Stimulated activated effector memory CD8-positive, alpha-beta T cell treated with anti-CD3 and anti-CD28 coated beads, Interleukin-12 subunit alpha, Interleukin-12 subunit beta, amount 100 ng/mL, for 72 hours (primary cell): Measurements from ENCODE around the gene FOXF1.

Experiments
- ATAC-seq: fragments of 150-1000 bp; cut with Tn5 transposase; 2 replicates; pipeline ENCODE4 v1.10.0; 2021
- DNase-seq, 2 donors: peaks; one replicate each; pipeline ENCODE4 v3.0.0; 2021 to 2022; ENCODE audit warnings: low spot score in 2 of 2
- H3K27ac Mint-ChIP-seq: one replicate; pipeline ENCODE4 v1.8.0; 2022; ENCODE audit warnings: mild to moderate bottlenecking, mixed read lengths
- H3K36me3 Mint-ChIP-seq: one replicate; pipeline ENCODE4 v1.8.0; 2022; ENCODE audit warnings: mild to moderate bottlenecking, mixed read lengths
- H3K4me1 Mint-ChIP-seq: one replicate; pipeline ENCODE4 v1.8.0; 2022; ENCODE audit warnings: mixed read lengths
- H3K4me3 Mint-ChIP-seq: one replicate; pipeline ENCODE4 v1.8.0; 2022; ENCODE audit warnings: mild to moderate bottlenecking, mixed read lengths
- H3K9me3 Mint-ChIP-seq: one replicate; pipeline ENCODE4 v1.8.0; 2022; ENCODE audit warnings: mixed read lengths

Gene FOXF1

DNA sequence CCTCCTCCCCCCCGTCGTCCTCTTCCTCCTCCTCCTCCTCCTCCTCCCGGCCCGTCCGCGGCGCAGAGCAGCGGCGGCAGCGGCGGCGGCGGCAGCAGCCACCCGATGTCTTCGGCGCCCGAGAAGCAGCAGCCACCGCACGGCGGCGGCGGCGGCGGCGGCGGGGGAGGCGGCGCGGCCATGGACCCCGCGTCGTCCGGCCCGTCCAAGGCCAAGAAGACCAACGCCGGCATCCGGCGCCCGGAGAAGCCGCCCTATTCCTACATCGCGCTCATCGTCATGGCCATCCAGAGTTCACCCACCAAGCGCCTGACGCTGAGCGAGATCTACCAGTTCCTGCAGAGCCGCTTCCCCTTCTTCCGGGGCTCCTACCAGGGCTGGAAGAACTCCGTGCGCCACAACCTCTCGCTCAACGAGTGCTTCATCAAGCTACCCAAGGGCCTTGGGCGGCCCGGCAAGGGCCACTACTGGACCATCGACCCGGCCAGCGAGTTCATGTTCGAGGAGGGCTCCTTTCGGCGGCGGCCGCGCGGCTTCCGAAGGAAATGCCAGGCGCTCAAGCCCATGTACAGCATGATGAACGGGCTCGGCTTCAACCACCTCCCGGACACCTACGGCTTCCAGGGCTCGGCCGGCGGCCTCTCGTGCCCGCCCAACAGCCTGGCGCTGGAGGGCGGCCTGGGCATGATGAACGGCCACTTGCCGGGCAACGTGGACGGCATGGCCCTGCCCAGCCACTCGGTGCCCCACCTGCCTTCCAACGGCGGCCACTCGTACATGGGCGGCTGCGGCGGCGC is at the start of gene FOXF1:
TSS of gene FOXF1 (plus strand) at position 63 of the 797 bp plus-strand sequence. CDS start at position 106, 43 bp downstream.
- DNase-seq (no peak), ATAC-seq (peak; percentile 20)
- no peaks in the 10 kb centered on the region for H3K9me3 Mint-ChIP-seq
- H3K4me1 Mint-ChIP-seq, result peaks cover 26% of the 10 kb centered on the region
- H3K4me3 Mint-ChIP-seq, result peak within 1 kb of the TSS; percentile 68
- peaks cover 14% of the 10 kb centered on the region for H3K36me3 Mint-ChIP-seq
- H3K27ac Mint-ChIP-seq, result no peak within 1 kb of the TSS

DNA sequence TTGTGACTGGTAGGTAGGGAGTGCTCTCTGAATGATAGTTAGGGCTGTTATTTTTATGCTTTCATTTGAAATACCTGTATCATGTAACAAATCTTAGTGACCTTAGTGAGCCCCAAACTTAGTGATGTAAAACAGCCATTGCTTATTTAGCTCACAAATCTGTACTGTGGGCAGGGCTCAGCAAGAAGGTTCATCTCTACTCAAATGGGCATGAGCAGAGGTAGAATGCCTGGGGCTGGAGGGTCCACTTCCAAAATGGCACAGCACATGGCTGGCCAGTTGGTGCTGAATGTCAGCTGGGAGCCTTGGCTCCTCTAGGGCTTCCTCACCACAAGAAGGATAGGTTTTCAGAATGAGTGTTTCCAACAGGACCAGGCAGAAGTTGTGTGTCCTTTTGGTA is 49.3 kb upstream of the FOXF1 start:
- Mint-ChIP-seq H3K4me1 (no peaks in the 10 kb centered on the region), H3K27ac (no peak overlapping the region), H3K36me3 (no peaks in the 10 kb centered on the region), H3K4me3 (no peak overlapping the region), H3K9me3 (peaks cover 8% of the 10 kb centered on the region)
- no peak for DNase-seq
- no peak for ATAC-seq

DNA sequence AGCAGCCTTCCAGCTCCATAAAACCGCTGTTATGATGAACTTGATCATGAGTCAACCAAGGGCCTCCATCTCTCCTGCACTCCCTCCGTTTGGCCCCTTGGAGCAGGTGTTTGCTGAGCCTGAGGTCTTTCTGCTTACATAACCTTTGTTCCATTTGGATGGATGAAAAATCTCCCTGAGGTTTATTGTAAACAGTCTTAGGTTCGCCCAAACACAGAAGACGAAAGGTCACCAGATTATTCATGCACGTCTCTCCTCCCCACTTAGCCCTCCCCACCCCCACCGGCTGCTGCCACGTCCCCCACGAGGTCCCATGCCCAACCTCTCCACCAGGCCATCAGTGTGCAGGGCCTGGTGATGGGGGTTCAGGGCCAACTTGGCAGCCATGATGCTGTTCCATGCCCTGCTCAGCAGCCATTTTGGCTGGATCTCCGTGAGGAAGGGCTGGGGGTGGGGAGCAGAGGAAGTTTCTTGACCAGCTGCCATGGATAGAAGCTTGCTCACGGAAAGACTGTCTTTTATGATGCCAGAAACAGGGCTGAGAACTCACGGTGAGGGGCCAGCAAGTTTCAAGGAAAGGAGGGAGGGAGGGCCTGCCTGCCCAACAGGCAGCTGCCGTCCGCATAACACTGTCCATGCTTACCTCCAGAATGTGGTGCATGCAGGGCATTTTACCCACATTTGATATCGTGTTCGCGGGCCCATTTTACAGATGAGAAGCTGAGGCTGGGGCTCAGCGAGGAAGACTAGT is 47.8 kb upstream of the FOXF1 start:
- no peak overlapping the region for H3K4me3 Mint-ChIP-seq
- ATAC-seq (no peak), DNase-seq (no peak)
- no peaks in the 10 kb centered on the region for H3K36me3 Mint-ChIP-seq
- no peaks in the 10 kb centered on the region for H3K4me1 Mint-ChIP-seq
- peaks cover 8% of the 10 kb centered on the region for H3K9me3 Mint-ChIP-seq
- no peak overlapping the region for H3K27ac Mint-ChIP-seq

DNA sequence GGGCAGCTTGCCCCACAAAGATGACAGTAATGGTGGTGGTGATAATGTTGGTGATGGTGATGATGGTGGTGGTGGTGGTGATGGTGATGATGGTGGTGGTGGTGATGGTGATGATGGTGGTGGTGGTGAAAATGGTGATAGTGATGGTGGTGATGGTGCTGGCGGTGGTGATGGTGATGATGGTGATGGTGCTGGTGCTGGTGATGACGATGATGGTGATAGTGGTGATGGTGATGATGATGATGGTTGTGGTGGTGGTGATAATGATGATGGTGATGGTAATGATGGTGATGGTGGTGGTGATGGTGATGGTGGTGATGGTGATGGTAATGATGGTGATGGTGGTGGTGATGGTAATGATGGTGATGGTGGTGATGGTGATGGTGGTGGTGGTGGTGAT is 46.3 kb upstream of the FOXF1 start:
- ATAC-seq (no peak), DNase-seq (no peak)
- Mint-ChIP-seq H3K4me3 (no peak overlapping the region), H3K36me3 (no peaks in the 10 kb centered on the region), H3K27ac (no peak overlapping the region), H3K9me3 (peaks cover 8% of the 10 kb centered on the region), H3K4me1 (no peaks in the 10 kb centered on the region)

DNA sequence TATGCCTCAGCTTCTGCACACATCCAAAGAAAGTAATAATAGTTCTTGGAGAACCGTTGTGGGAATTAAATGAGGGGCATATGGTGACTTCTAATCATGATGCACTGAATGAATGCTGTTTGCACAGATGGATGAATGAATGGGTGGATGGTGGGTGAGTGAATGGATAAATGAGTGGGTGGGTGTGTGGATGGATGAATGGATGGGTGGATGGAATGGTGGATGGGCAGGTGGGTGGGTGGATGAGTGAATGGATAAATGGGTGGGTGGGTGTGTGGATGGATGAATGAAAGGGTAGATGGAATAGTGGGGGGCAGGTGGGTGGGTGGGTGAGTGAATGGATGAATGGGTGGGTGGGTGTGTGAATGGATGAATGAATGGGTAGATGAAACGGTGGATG is 44.9 kb upstream of the FOXF1 start:
- Mint-ChIP-seq H3K27ac (no peak overlapping the region), H3K36me3 (no peaks in the 10 kb centered on the region), H3K4me1 (no peaks in the 10 kb centered on the region), H3K4me3 (no peak overlapping the region), H3K9me3 (peaks cover 8% of the 10 kb centered on the region)
- DNase-seq (no peak), ATAC-seq (no peak)

DNA sequence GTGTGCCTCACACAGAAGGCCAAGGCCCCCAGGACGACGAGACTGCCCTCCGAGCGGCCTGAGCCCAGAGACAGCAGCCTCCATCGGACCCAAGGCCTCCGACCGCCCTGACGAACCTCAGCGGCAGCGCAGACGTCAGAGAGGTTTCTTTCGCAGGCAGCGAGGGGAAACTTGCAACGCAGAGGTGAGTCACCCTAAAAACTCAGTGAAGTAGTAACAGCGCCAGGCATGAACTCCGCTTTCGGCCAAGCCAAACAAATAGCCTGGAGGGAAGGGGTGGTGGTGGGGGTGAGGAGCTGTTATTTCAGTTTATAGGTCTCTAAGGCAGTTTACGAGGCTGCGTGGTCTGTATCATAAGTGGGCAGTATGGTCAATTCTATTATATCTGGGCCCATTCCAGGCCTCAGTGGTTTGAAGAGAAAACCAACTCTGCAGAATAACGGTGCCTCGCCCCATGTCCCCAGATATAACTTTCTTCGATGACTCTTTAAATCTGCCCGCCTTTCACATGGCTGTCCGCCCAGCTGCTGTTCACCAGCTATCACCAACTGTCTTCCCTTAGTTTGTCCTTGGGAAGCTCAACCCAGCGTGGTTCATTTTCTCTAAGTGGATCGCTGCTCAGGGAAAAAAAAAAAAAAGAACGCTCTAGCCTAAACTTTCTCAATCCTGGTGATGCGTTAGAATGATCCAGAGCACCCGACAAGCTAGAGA is 43.5 kb upstream of the FOXF1 start:
- no peak for DNase-seq
- H3K27ac Mint-ChIP-seq, result no peak overlapping the region
- H3K9me3 Mint-ChIP-seq, result peaks cover 8% of the 10 kb centered on the region
- no peak for ATAC-seq
- no peak overlapping the region for H3K4me3 Mint-ChIP-seq
- H3K36me3 Mint-ChIP-seq, result no peaks in the 10 kb centered on the region
- no peaks in the 10 kb centered on the region for H3K4me1 Mint-ChIP-seq

DNA sequence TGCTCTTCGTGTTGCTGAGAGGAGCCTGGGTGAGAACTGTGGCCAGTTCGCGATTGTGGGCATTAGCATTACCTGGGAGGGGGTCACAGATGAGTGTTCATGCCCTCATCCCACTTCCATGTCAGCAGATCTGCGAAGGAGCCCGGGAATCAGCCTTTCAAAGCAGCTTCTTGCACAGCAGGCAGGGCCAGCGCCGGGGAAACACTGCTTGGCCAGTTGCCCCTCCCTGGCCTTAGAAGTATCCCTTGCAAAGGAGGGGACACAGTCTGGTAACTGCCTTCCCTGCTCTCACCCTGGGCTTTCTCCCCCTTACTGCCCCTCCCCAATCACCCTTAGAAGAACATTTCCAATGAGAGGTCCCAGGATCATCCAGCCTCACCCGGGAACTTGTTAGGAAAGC is 42.8 kb upstream of the FOXF1 start:
- DNase-seq (no peak), ATAC-seq (no peak)
- H3K4me1 Mint-ChIP-seq, result no peaks in the 10 kb centered on the region
- no peak overlapping the region for H3K4me3 Mint-ChIP-seq
- no peak overlapping the region for H3K27ac Mint-ChIP-seq
- no peaks in the 10 kb centered on the region for H3K36me3 Mint-ChIP-seq
- H3K9me3 Mint-ChIP-seq, result peaks cover 8% of the 10 kb centered on the region

DNA sequence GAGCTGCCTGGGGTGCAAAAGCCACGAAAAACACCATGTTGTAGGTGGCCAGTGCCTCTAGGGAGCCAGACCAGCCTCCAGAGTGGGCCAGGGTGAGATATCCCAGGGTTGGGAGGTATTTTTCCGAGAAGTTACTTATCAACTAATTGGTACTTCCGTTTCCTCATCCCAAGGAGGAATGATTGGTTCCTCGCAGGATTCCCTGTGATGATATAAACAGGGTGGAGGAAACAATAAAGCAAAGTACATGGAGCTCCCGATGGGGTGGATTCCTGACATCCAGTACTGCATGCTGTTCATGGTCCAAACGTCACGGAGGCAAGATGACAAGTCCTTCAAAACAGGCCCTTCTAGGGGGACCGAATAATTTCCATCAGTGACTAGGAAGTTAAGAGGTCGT is 39.4 kb upstream of the FOXF1 start:
- Mint-ChIP-seq H3K9me3 (no peaks in the 10 kb centered on the region), H3K27ac (no peak overlapping the region), H3K4me1 (no peaks in the 10 kb centered on the region), H3K4me3 (no peak overlapping the region), H3K36me3 (no peaks in the 10 kb centered on the region)
- ATAC-seq (no peak), DNase-seq (no peak)

DNA sequence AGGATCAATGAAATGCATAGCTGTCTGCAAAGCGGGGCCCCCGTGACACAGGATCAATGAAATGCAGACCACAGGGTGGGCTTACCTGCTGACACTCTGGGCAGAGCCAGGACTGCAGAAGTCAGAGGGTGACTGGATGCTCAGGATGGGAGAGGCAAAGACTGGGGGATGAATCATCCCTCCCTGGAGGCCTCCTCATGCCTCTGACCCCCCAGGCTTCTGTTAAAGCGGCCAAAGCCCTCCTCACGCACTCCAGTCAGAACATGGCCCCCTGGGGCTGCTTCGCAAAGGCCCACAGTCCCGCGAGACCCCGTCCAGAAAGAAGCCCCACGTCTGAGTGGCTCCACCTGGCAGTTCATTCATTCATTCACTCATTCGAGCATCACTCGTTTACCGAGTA is 38.4 kb upstream of the FOXF1 start:
- no peaks in the 10 kb centered on the region for H3K4me1 Mint-ChIP-seq
- H3K9me3 Mint-ChIP-seq, result no peaks in the 10 kb centered on the region

DNA sequence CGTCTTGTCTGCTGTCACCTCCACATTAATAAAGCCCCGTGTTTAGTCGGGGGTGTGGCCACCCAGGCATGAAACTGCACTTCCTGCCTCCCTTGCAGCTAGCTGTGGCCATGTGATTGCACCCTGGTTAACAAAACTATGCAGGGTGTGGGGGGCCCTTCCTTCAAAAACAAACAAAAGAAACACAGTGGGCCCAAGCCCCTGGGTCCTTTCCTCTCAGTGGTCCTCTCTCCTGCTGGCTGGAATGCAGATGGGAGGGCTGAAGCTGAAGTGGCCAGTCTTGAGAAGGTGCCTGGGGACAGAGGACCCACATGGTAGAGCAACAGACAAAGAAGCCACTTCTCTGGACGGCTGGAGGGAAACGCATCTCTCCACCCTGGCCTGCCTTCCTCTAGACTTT is 38.0 kb upstream of the FOXF1 start:
- Mint-ChIP-seq H3K27ac (no peak overlapping the region), H3K4me3 (no peak overlapping the region), H3K4me1 (no peaks in the 10 kb centered on the region), H3K36me3 (no peaks in the 10 kb centered on the region), H3K9me3 (no peaks in the 10 kb centered on the region)
- no peak for DNase-seq
- ATAC-seq, result no peak

More for the DNA sequence above, 38.4 kb upstream of the FOXF1 start:
- Mint-ChIP-seq H3K4me3 (no peak overlapping the region), H3K36me3 (no peaks in the 10 kb centered on the region), H3K27ac (no peak overlapping the region)
- no peak for ATAC-seq
- DNase-seq, result no peak

DNA sequence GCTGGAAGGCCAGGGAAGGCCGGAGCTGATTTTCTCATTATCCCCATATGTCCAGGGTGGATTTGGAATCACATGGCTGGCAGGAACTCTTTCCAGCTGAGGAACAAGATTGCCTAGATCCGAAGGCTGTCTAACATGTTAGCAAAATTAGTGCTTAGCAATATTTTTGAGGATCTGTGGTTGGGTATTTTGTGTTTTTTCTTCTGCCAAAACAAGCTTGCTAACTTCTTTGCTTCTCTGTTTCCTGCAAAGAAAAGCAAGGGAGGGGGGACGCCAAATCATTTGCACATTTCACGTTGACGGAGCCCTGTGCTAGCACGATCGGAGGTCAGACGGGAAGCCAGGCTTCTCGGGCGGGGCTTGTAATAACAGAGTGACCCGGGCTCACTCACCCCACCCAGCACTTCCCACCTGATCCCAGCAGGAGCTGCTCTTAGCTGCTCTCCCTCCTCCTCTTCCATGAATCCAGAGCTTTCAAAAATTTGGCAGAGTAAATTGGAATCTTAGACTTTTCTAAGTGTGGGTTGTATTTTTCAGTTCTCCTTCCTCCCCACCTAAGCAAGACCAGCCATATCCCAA is 33.3 kb upstream of the FOXF1 start:
- no peak for DNase-seq
- H3K27ac Mint-ChIP-seq, result no peak overlapping the region
- H3K4me1 Mint-ChIP-seq, result no peaks in the 10 kb centered on the region
- no peak for ATAC-seq
- no peaks in the 10 kb centered on the region for H3K9me3 Mint-ChIP-seq
- H3K4me3 Mint-ChIP-seq, result no peak overlapping the region
- H3K36me3 Mint-ChIP-seq, result no peaks in the 10 kb centered on the region

DNA sequence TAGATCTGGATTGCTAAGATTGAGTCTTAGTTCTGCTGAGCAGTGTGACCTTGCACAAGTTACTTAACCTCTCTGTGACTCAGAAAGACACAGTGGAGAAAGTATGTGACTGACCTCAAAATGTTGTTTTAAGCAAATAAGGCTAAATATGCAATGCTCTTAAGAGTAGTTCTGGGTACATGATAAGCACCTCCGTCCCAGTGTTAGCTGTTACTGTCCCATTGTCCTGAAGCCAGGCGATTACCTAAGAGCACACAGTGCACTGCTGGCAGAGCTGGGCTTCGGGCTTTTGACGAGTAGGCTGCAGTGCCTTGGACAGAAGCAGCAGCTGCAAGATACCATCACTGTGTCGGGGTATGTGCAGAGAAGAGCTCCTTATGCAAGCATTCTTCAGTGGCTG is 32.7 kb upstream of the FOXF1 start:
- Mint-ChIP-seq H3K36me3 (no peaks in the 10 kb centered on the region), H3K27ac (no peak overlapping the region), H3K4me3 (no peak overlapping the region), H3K9me3 (no peaks in the 10 kb centered on the region), H3K4me1 (no peaks in the 10 kb centered on the region)
- ATAC-seq (no peak), DNase-seq (no peak)

DNA sequence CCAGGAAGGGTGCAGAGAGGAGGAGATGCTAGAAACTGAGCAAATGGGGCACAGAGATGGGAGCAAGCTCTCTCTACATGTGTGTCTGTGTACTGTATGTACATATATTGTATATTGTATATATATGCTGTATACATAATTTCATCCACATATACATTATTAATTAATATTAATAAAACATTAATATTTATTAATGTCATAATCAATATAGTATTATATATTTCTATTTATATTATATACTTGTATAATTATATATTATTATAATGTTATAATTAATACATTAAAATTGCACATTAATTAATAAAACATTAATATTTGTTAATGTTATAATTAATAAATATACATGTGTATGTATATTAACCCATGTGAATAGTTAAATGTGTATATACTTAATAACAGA is 31.5 kb upstream of the FOXF1 start:
- H3K36me3 Mint-ChIP-seq, result no peaks in the 10 kb centered on the region
- H3K4me1 Mint-ChIP-seq, result no peaks in the 10 kb centered on the region
- no peak overlapping the region for H3K27ac Mint-ChIP-seq
- no peak overlapping the region for H3K4me3 Mint-ChIP-seq
- no peaks in the 10 kb centered on the region for H3K9me3 Mint-ChIP-seq
- DNase-seq, result no peak
- ATAC-seq, result no peak

DNA sequence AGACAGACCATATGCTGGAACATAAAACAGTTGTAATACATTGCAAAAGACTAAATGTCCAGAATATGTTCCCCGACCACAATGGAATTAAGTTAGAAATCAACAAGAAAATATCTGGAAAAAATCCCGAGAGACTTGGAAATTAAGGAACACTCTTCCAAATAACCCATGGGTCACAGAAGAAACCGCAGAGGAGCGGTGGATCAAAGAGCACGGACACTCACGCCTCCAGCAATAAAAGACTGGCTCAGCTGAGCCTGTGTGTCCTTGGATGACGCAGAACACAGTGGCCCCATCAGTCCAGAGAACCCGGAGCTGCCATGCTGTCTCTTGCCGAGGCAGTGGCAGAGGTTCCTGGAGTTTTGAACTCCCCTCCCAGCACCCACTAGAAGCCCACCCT is 30.9 kb upstream of the FOXF1 start:
- H3K36me3 Mint-ChIP-seq, result no peaks in the 10 kb centered on the region
- no peak overlapping the region for H3K27ac Mint-ChIP-seq
- no peak overlapping the region for H3K4me3 Mint-ChIP-seq
- no peaks in the 10 kb centered on the region for H3K4me1 Mint-ChIP-seq
- DNase-seq, result no peak
- H3K9me3 Mint-ChIP-seq, result peaks cover 3% of the 10 kb centered on the region
- ATAC-seq, result no peak

DNA sequence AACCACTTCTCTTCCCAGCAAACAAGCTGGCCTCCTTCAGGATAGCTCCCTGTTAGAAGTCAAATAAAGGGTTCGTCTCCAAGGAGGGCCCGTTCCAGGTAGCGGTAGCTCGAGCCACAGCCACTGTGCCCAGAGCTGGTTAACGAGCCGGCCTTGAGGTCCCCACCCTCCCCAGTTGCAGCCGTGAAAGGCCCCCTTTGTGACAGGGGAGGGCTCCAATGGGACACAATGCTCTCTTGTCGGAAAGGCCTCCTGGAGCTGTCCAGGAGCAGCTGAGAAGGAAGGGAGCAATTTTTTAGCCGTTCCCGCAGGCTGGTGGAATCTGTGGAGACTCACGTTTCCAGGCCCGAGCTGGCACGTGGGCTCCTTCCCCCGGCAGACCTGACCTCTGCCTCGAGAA is 29.9 kb upstream of the FOXF1 start:
- H3K9me3 Mint-ChIP-seq, result peaks cover 3% of the 10 kb centered on the region
- no peaks in the 10 kb centered on the region for H3K36me3 Mint-ChIP-seq
- no peak overlapping the region for H3K27ac Mint-ChIP-seq
- H3K4me3 Mint-ChIP-seq, result no peak overlapping the region
- H3K4me1 Mint-ChIP-seq, result no peaks in the 10 kb centered on the region
- DNase-seq (no peak), ATAC-seq (no peak)
